Keratinocyte (primary cell): Measurements from ENCODE around the gene ZNF292. TPM values are rescaled to one million over a fixed set of nuclear protein-coding genes. Genes with fewer than 3 reads are reported as not detected.

Experiments used
- DNase-seq: peaks from one replicate; pipeline ENCODE4 v3.0.0-alpha.2; 2011; ENCODE audit warnings: low read depth, missing footprints, low spot score
- FAIRE-seq: peaks from 2 replicates; lab custom pipeline; 2011; peaks lifted over from hg19 to GRCh38; lab: Jason Lieb, UNC
- H2AFZ ChIP-seq: 2 replicates; pipeline ENCODE4 v1.6.0; 2012; ENCODE audit warnings: low read length, control low read depth, inconsistent platforms; ENCODE audit not compliant: control insufficient read depth
- H3K27ac ChIP-seq: 2 replicates; pipeline ENCODE4 v1.5.1; 2011; ENCODE audit warnings: low read length; ENCODE audit not compliant: control insufficient read depth, insufficient read depth
- H3K27me3 ChIP-seq: 3 replicates; pipeline ENCODE4 v1.6.0; 2011; ENCODE audit warnings: low read length; ENCODE audit not compliant: control insufficient read depth, insufficient read depth; ENCODE audit errors: extremely low read depth
- H3K36me3 ChIP-seq, 2 experiments: 2 replicates in 1 of 2; 3 replicates in 1 of 2; pipeline ENCODE4 v1.5.1; 2011; ENCODE audit warnings: low read length in 2 of 2, mild to moderate bottlenecking in 1 of 2; ENCODE audit not compliant: control insufficient read depth in 2 of 2, insufficient read depth in 2 of 2; ENCODE audit errors: extremely low read depth in 1 of 2
- H3K4me1 ChIP-seq: 3 replicates; pipeline ENCODE4 v1.5.1; 2011; ENCODE audit warnings: low read length; ENCODE audit not compliant: control insufficient read depth, insufficient read depth; ENCODE audit errors: extremely low read depth
- H3K4me2 ChIP-seq: 3 replicates; pipeline ENCODE4 v1.6.0; 2011; ENCODE audit warnings: low read depth, low read length; ENCODE audit not compliant: control insufficient read depth, insufficient read depth; ENCODE audit errors: extremely low read depth
- H3K4me3 ChIP-seq, 3 experiments: fragments of 200-600 bp in 1 of 3; sonication (generic) in 1 of 3; 2 replicates in 2 of 3; 3 replicates in 1 of 3; pipeline ENCODE4 v1.5.1; 2011 to 2016; ENCODE audit warnings: low read length in 3 of 3, mild to moderate bottlenecking in 3 of 3, control low read depth in 2 of 3, inconsistent platforms in 1 of 3, low read depth in 1 of 3, mixed read lengths in 1 of 3, mixed run types in 1 of 3, moderate library complexity in 1 of 3; ENCODE audit not compliant: control insufficient read depth in 2 of 3, insufficient read depth in 2 of 3; ENCODE audit errors: extremely low read depth in 1 of 3
- H3K79me2 ChIP-seq: 2 replicates; pipeline ENCODE4 v1.6.0; 2012; ENCODE audit warnings: low read length; ENCODE audit not compliant: control insufficient read depth, insufficient read depth
- H3K9ac ChIP-seq: 3 replicates; pipeline ENCODE4 v1.6.0; 2011; ENCODE audit warnings: low read length; ENCODE audit not compliant: control insufficient read depth, insufficient read depth; ENCODE audit errors: extremely low read depth
- H3K9me1 ChIP-seq: 3 replicates; pipeline ENCODE4 v1.6.0; 2011; ENCODE audit warnings: low read length; ENCODE audit not compliant: control insufficient read depth, insufficient read depth; ENCODE audit errors: extremely low read depth
- H3K9me3 ChIP-seq: 2 replicates; pipeline ENCODE4 v1.5.1; 2012; ENCODE audit warnings: low read depth, low read length; ENCODE audit not compliant: control insufficient read depth
- H4K20me1 ChIP-seq: 3 replicates; pipeline ENCODE4 v1.6.0; 2011; ENCODE audit warnings: low read length; ENCODE audit not compliant: control insufficient read depth, insufficient read depth; ENCODE audit errors: extremely low read depth
- EZH2 ChIP-seq: IDR thresholded peaks from one replicate; pipeline ENCODE4 v1.6.1; 2012; ENCODE audit warnings: inconsistent platforms, mild to moderate bottlenecking, low read length, moderate library complexity
- dilution Hi-C: fragments of 300-500 bp; cut with MboI; formaldehyde crosslinking; loops from one replicate; pipeline ENCODE4 v1.7.0; 2020; ENCODE audit warnings: low sequenced_read_pairs; ENCODE audit not compliant: extremely low pct_ligation_motif_present
- polyA plus RNA-seq, 5 experiments: library from polyadenylated mRNA; depleted of rRNA in 3 of 5; stranded (reverse) in 3 of 5; stranded (forward) in 1 of 5; unstranded in 1 of 5; fragments of >200 nt; gene quantifications; 1 replicate in 1 of 5; 2 replicates in 3 of 5; 3 replicates in 1 of 5; pipeline versions ENCODE4 v1.2.1 to v1.2.3, GENCODE V29; 2011 to 2012; ENCODE audit warnings: missing spikeins in 2 of 5, low read depth in 1 of 5, low replicate concordance in 1 of 5
- TF ChIP-seq, protein P1 (sequence below), 3 experiments: IDR thresholded peaks in 1 of 3; conservative IDR thresholded peaks in 1 of 3; optimal IDR thresholded peaks in 1 of 3; 2 replicates in 2 of 3; 3 replicates in 1 of 3; pipeline versions ENCODE3 to v1.5.1; 2011; ENCODE audit warnings: low read length in 3 of 3, mild to moderate bottlenecking in 3 of 3, moderate library complexity in 2 of 3, control low read depth in 1 of 3, inconsistent platforms in 1 of 3; ENCODE audit not compliant: insufficient read depth in 2 of 3; ENCODE audit errors: extremely low read depth in 1 of 3

ZNF292 gene
- polyA plus RNA-seq, 1 donor (not counting 4 experiments of a cell fraction or from before 2014, with no cell fraction given): 8.4 TPM

DNA sequence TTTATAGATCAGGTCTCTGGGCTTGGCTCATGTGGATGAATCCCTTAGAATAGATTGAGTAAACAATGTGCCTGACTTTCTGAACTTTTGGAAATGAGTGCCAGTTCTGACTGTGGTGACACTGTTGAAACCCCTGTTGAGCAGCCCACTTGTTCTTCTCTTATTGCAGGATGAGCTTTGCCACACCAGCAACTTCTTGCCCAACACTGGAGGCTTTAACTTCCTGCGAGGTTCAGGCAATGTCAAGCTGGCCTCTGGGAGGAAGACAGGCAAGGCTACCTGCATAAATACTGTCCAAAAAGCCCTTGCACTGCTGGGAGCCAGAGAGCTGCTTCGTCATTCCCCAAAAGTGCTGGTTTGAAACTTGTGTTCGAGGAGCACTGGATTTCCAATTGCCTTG is 134.2 kb downstream of the ZNF292 start:
- H3K27ac ChIP-seq: no peak overlapping the region
- no peak overlapping the region for H2AFZ ChIP-seq
- DNase-seq (no peak), FAIRE-seq (no peak)
- H4K20me1 ChIP-seq: no peaks in the 10 kb centered on the region
- no peak overlapping the region for H3K9ac ChIP-seq
- no peaks in the 10 kb centered on the region for H3K9me1 ChIP-seq
- no peak overlapping the region for H3K4me2 ChIP-seq
- TF ChIP-seq, protein P1, sequence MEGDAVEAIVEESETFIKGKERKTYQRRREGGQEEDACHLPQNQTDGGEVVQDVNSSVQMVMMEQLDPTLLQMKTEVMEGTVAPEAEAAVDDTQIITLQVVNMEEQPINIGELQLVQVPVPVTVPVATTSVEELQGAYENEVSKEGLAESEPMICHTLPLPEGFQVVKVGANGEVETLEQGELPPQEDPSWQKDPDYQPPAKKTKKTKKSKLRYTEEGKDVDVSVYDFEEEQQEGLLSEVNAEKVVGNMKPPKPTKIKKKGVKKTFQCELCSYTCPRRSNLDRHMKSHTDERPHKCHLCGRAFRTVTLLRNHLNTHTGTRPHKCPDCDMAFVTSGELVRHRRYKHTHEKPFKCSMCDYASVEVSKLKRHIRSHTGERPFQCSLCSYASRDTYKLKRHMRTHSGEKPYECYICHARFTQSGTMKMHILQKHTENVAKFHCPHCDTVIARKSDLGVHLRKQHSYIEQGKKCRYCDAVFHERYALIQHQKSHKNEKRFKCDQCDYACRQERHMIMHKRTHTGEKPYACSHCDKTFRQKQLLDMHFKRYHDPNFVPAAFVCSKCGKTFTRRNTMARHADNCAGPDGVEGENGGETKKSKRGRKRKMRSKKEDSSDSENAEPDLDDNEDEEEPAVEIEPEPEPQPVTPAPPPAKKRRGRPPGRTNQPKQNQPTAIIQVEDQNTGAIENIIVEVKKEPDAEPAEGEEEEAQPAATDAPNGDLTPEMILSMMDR (optimal IDR thresholded peaks at IDR 0.05 in 1 of 3, IDR thresholded peaks at IDR 0.05 in 1 of 3, conservative IDR thresholded peaks at IDR 0.05 in 1 of 3; ENCODE audit: extremely low read depth in 1 of 3, insufficient read depth in 2 of 3, low read length in 3 of 3): no peak
- TF ChIP-seq EZH2: no peak
- H3K4me3 ChIP-seq: no peak overlapping the region
- no peaks in the 10 kb centered on the region for H3K79me2 ChIP-seq
- no peaks in the 10 kb centered on the region for H3K4me1 ChIP-seq
- no peaks in the 10 kb centered on the region for H3K36me3 ChIP-seq
- dilution Hi-C loops: no loop called here
- no peaks in the 10 kb centered on the region for H3K9me3 ChIP-seq
- no peaks in the 10 kb centered on the region for H3K27me3 ChIP-seq

DNA sequence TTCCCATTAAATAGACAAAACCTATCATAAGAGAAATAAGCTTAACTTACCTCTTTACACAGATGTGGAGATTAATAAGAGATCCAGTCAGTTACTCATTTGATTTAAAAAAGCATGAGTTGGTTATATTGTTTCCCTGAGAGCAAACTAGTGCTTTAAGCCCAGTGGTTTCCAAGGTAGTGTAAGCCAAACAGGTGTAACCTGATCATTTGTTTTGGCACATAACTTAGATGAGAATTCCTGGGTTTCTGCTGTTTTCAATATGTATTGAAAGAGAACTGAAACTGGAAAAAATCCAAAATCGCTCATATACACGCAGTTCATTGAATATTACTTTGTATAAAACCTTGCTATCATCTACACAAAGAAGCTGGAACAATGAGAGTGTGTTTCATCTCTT is 136.5 kb downstream of the ZNF292 start:
- Histone ChIP-seq H3K9me3 (no peaks in the 10 kb centered on the region), H3K27ac (no peak overlapping the region), H3K36me3 (no peaks in the 10 kb centered on the region), H4K20me1 (no peaks in the 10 kb centered on the region), H3K27me3 (no peaks in the 10 kb centered on the region), H3K9ac (no peak overlapping the region), H2AFZ (no peak overlapping the region), H3K9me1 (no peaks in the 10 kb centered on the region), H3K4me2 (no peak overlapping the region), H3K4me1 (no peaks in the 10 kb centered on the region), H3K79me2 (no peaks in the 10 kb centered on the region), H3K4me3 (no peak overlapping the region)
- no peak for FAIRE-seq
- TF ChIP-seq, protein P1 (optimal IDR thresholded peaks at IDR 0.05 in 1 of 3, IDR thresholded peaks at IDR 0.05 in 1 of 3, conservative IDR thresholded peaks at IDR 0.05 in 1 of 3; ENCODE audit: extremely low read depth in 1 of 3, insufficient read depth in 2 of 3, low read length in 3 of 3): no peak
- no peak for TF ChIP-seq EZH2
- dilution Hi-C loops: no loop called here
- DNase-seq: no peak
